CD4-positive, alpha-beta T cell (primary cell): ENCODE measurements around the gene COL19A1. TPM values are rescaled to one million over a fixed set of nuclear protein-coding genes. Genes with fewer than 3 reads are reported as not detected.

Experiments
- ATAC-seq: fragments of 200-7000 bp; cut with Tn5 transposase; one replicate; pipeline ENCODE4 v1.10.0; 2022; ENCODE audit warnings: mild to moderate bottlenecking; ENCODE audit not compliant: poor library complexity
- CTCF ChIA-PET: fragments of 350-600 bp; sonication (Branson Sonifier 250); formaldehyde crosslinking; loops from one replicate; lab custom pipeline; 2021; ENCODE audit warnings: antibody characterized with exemption, inconsistent platforms; lab: Charles Lee
- POLR2A ChIA-PET: fragments of 350-600 bp; sonication (Branson Sonifier 250); formaldehyde crosslinking; loops from one replicate; lab custom pipeline; 2021; ENCODE audit warnings: antibody characterized with exemption, inconsistent platforms; lab: Charles Lee
- DNase-seq, 14 experiments: peaks; one replicate each; pipeline ENCODE4 v3.0.0-alpha.2; 2013 to 2020; ENCODE audit warnings: mixed read lengths in 2 of 14
- H3K27ac ChIP-seq, 2 donors: one replicate each; pipeline versions ENCODE4 v1.5.1 to v1.7.0; 2013; ENCODE audit warnings: low read length in 2 of 2, low read depth in 1 of 2, mild to moderate bottlenecking in 1 of 2
- H3K27me3 ChIP-seq, 2 experiments: 1 replicate in 1 of 2; 2 replicates in 1 of 2; pipeline versions ENCODE4 v1.6.1 to v1.7.0; 2013; ENCODE audit warnings: low read length in 2 of 2, control low read depth in 1 of 2, mild to moderate bottlenecking in 1 of 2, moderate library complexity in 1 of 2; ENCODE audit not compliant: insufficient read depth in 2 of 2, control insufficient read depth in 1 of 2
- H3K36me3 ChIP-seq: one replicate; pipeline ENCODE4 v1.6.1; 2013; ENCODE audit warnings: low read length, control low read depth; ENCODE audit not compliant: insufficient read depth
- H3K4me1 ChIP-seq: one replicate; pipeline ENCODE4 v1.6.1; 2013; ENCODE audit warnings: low read length, control low read depth; ENCODE audit not compliant: insufficient read depth
- H3K4me3 ChIP-seq: one replicate; pipeline ENCODE4 v1.5.1; 2013; ENCODE audit warnings: mild to moderate bottlenecking, low read length, moderate library complexity
- H3K9me3 ChIP-seq, 2 experiments: 1 replicate in 1 of 2; 2 replicates in 1 of 2; pipeline versions ENCODE4 v1.6.1 to v1.7.0; 2013; ENCODE audit warnings: low read length in 2 of 2, mild to moderate bottlenecking in 2 of 2, control low read depth in 1 of 2, moderate library complexity in 1 of 2; ENCODE audit not compliant: control insufficient read depth in 1 of 2, insufficient read depth in 1 of 2
- H3K27ac Mint-ChIP-seq: one replicate; pipeline ENCODE4 v1.8.0; 2020; ENCODE audit warnings: mixed read lengths
- H3K27me3 Mint-ChIP-seq: one replicate; pipeline ENCODE4 v1.8.0; 2021; ENCODE audit warnings: mixed read lengths
- H3K36me3 Mint-ChIP-seq: one replicate; pipeline ENCODE4 v1.8.0; 2021; ENCODE audit warnings: low read depth, mixed read lengths
- H3K4me1 Mint-ChIP-seq: one replicate; pipeline ENCODE4 v1.8.0; 2021; ENCODE audit warnings: low read depth, mixed read lengths
- H3K4me3 Mint-ChIP-seq: one replicate; pipeline ENCODE4 v1.8.0; 2020; ENCODE audit warnings: mild to moderate bottlenecking, mixed read lengths
- H3K9me3 Mint-ChIP-seq: one replicate; pipeline ENCODE4 v1.8.0; 2020; ENCODE audit warnings: mixed read lengths
- CTCF ChIP-seq: fragments of 200-600 bp; IDR thresholded peaks from one replicate; pipeline ENCODE4 v1.8.0; 2022; ENCODE audit warnings: antibody characterized with exemption, mild to moderate bottlenecking
- intact Hi-C, 2 experiments: fragments of 100-400 bp; cut with DNase I in 1 of 2; cut with micrococcal nuclease in 1 of 2; formaldehyde crosslinking; loops; one replicate each; pipeline versions ENCODE4 v1.15.1 to v1.9.0; 2023 to 2025; cut with DNase I, micrococcal nuclease
- total RNA-seq, 174 experiments: library from RNA in 2 of 174; stranded (reverse) in 2 of 174; gene quantifications; one replicate each; pipeline ENCODE4 v1.2.3 and lab custom pipeline; 2021 to 2026

Gene COL19A1
- total RNA-seq, 2 experiments from 2014 or later: not detected

- intact Hi-C loops: no loop called here
Measured at GRCh38 chr6:70188202-70188601, 321.8 kb downstream of the COL19A1 start.

GRCh38 chr6:70194421-70194820, 328.1 kb downstream of the COL19A1 start:
- TF ChIP-seq CTCF: no peak
- H3K36me3 Mint-ChIP-seq: no peaks in the 10 kb centered on the region
- H3K9me3 Mint-ChIP-seq: no peaks in the 10 kb centered on the region
- Histone ChIP-seq H3K9me3 (no peaks in the 10 kb centered on the region), H3K27ac (no peak overlapping the region), H3K27me3 (no peaks in the 10 kb centered on the region), H3K36me3 (no peaks in the 10 kb centered on the region), H3K4me3 (no peak overlapping the region), H3K4me1 (no peaks in the 10 kb centered on the region)
- intact Hi-C loops: no loop called here
- ATAC-seq (no peak), DNase-seq (no peak)
- CTCF ChIA-PET: no interaction called here
- H3K27ac Mint-ChIP-seq: no peak overlapping the region
- peaks cover 27% of the 10 kb centered on the region for H3K27me3 Mint-ChIP-seq
- POLR2A ChIA-PET: no interaction called here
- no peak overlapping the region for H3K4me3 Mint-ChIP-seq
- H3K4me1 Mint-ChIP-seq: no peaks in the 10 kb centered on the region

More at GRCh38 chr6:70188202-70188601, 321.8 kb downstream of the COL19A1 start:
- Mint-ChIP-seq H3K9me3 (no peaks in the 10 kb centered on the region), H3K4me1 (no peaks in the 10 kb centered on the region), H3K27ac (no peak overlapping the region), H3K27me3 (peaks cover 9% of the 10 kb centered on the region), H3K4me3 (no peak overlapping the region), H3K36me3 (no peaks in the 10 kb centered on the region)
- no peaks in the 10 kb centered on the region for H3K4me1 ChIP-seq
- H3K27ac ChIP-seq: no peak overlapping the region
- DNase-seq (no peak), ATAC-seq (no peak)
- no peak overlapping the region for H3K4me3 ChIP-seq
- H3K9me3 ChIP-seq: no peaks in the 10 kb centered on the region
- H3K27me3 ChIP-seq: no peaks in the 10 kb centered on the region
- ChIA-PET CTCF (no interaction called here), POLR2A (no interaction called here)
- no peak for TF ChIP-seq CTCF
- no peaks in the 10 kb centered on the region for H3K36me3 ChIP-seq

GRCh38 chr6:70196531-70196930, 330.2 kb downstream of the COL19A1 start:
- Mint-ChIP-seq H3K27me3 (peaks cover 27% of the 10 kb centered on the region), H3K4me1 (no peaks in the 10 kb centered on the region), H3K36me3 (no peaks in the 10 kb centered on the region), H3K9me3 (no peaks in the 10 kb centered on the region), H3K4me3 (no peak overlapping the region), H3K27ac (no peak overlapping the region)
- Histone ChIP-seq H3K27me3 (no peaks in the 10 kb centered on the region), H3K4me1 (no peaks in the 10 kb centered on the region), H3K27ac (no peak overlapping the region), H3K36me3 (no peaks in the 10 kb centered on the region), H3K9me3 (no peaks in the 10 kb centered on the region), H3K4me3 (no peak overlapping the region)
- intact Hi-C loops: no loop called here
- ATAC-seq: no peak
- CTCF ChIA-PET: no interaction called here
- DNase-seq: no peak
- POLR2A ChIA-PET: no interaction called here
- no peak for TF ChIP-seq CTCF
